Measurements from ENCODE around the gene KDM5B.
"Not testable (repeated sequence)": the region's sequence is repeated elsewhere in the genome, so short reads cannot be mapped to it uniquely, and the experiment has no call there.

Gene KDM5B

DNA sequence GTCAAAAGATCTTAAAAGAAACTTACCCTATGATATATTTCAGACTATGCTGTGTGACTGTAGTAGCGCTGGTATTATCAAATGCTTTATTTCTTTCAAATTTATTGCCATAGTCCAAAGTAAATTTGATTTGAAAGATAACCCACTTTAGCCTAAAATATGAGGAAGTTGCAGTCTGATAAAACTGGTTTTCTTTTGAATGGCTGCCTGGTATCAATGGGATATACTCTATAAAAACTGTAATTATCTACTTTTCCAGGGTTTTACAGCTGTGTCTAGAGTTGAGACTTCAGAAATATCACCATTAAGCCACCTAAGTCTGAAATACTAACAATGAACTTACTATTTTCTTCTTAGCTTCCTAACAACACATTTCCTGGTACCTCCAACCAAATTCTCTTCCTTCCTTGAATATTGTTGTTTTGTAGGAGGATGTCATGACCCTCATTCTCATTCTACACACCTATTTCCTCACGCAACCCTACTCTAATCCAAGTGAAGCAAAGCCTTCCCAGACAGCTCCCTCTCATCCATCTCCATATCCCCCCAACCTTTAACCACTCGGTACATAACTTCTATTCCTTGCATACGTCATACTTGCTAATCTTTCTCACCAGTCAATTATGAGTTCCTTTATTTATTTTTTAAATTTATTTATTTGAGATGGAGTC is 17.0 kb downstream of the KDM5B start:
- DNase-seq (ENCODE audit: low read depth): no peak

DNA sequence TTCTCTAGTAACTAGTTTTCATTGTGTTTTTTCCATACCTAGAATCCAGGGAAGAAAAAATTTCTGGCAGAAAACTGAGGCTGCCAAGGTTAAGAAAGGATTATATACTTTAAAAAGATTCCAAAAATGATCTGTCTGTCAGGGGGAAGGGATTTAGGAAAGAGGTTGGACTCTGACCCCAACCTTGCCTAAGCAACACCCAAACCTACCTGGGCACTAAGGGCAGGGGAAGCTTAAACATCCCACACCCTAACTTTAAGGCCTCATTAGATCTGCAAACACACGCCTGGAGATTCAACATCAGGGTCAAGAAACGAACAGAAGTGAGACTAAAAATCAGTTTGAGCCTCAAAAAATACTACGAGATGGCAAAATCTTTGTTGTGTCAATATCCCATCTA is 19.4 kb downstream of the KDM5B start:
- DNase-seq (ENCODE audit: low read depth): no peak

DNA sequence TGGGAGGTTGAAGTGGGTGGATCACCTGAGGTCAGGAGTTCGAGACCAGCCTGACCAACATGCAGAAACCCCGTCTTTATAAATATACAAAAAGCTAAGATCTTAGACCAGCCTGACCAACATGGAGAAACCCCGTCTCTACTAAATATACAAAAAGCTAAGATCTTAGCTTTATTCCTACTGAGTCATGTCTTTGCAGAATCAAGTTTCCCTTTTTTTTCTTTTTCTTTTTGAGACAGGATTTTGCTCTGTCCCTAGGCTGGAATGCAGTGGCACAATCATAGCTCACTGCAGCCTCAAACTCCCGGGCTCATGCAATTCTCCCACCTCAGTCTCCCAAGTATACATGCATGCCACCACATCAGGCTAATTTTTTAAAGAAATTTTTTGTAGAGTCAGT is 21.4 kb downstream of the KDM5B start:
- DNase-seq (ENCODE audit: low read depth): no peak

DNA sequence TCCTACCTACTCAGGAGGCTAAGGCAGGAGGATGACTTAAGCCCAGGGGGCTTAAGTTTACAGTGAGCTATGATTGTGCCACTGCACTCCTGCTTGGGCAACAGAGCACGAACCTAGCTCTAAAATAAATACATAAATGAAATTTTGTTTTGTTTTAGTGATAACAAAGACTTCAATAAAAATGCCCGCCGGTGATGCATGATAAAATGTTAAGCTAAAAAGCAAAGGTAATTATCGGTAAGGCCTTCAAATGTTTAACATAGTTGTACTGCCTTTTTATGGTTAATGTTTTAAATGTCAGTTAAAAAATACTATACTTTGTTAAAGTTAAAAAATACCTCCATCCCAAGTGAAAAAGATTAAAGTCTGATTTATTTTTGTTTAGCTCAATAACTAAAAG is 27.0 kb downstream of the KDM5B start:
- DNase-seq (ENCODE audit: low read depth): no peak

DNA sequence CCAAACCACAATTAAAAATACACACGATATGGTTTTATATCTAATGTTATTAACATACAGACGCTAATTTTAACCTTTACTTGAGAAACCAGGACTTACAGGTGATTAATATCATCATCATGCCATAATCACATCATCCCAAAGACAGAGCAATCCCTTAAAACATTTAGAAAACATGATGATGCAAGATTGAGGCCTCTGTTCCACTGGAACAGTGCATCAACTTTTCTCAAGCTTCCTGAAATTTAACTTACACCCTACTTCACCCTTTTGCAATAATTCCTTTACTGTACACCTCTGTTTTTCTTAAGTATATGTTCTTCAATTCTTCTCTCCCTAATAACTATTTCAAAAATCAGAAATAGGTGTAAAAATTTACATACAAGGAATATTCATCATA is 38.1 kb downstream of the KDM5B start:
- DNase-seq (ENCODE audit: low read depth): no peak

DNA sequence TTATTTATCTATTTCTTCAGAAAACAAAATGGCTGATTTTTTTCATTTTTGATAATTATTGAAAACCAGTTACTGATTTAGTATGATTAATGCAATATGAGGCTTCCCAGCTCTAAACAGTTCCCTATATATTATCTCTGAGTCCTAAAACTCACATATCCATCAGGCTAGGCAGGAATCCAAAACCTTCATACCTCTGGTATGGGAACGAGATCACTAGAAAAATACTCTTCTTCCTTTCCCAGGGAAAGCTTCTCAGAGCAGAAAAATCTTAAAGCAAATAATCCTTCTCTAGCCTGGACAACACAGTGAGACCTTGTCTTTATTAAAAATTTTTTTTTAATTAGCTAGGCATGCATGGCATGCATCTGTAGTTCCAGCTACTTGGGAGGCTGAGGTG is 42.5 kb downstream of the KDM5B start:
- no peak for DNase-seq (ENCODE audit: low read depth)

DNA sequence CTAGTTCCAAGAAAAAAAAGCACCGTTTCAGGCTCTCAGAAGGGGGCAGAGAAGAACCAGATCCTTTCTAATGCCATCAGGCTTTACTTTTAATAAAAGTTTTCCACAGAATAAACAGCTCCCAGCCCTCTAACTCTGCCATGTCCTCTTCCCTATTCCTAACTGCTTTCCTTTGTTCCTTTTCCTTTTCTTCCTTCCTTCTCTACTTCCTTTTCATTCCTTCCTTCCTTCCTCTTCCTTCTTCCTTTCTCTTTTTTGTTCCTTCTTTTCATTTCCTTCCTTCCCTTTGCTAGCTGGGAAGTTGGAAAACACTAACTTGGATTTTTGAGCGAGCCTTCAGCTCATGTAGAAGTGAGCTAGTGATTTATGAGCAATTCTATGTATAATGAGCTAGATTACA is 46.2 kb downstream of the KDM5B start:
- DNase-seq (ENCODE audit: low read depth): no peak

DNA sequence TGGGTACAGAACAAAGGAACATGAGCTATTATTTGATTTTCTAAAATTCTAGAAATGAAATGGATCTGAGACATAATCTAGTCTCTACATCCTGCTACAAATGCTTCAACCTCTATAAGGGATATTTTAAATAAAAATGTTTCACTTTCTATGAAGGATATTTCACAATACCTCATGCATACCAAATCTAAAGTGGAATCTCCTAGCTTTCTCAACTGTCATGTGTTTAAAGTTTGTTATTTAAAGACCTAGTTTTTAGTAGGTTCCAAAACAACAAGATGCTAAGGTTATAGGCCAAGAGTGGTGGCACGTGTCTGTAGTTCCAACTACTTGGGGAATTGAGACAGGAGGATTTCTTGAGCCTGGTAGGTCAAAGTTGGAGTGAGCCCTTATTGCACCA is 47.6 kb downstream of the KDM5B start:
- no peak for DNase-seq (ENCODE audit: low read depth)

DNA sequence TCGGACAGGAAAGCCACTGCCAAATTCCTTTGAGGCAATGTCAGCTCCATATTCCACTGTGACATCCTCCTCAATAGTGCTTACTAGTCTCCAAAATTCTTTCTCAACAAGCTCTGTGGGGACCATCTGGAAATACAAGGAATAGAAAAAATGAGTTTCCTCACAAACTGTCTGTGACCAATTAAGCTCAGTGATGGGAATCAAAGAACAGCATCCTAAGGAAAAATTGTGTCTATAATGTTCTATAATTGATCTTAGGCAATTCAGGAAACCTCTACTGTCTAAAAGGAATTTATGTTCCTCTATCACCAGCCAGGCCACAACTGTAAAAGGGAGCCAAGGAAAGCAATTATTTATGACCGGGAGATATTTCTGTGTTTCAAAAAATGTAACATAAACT is 51.8 kb downstream of the KDM5B start:
- no peak for DNase-seq (ENCODE audit: low read depth)

DNA sequence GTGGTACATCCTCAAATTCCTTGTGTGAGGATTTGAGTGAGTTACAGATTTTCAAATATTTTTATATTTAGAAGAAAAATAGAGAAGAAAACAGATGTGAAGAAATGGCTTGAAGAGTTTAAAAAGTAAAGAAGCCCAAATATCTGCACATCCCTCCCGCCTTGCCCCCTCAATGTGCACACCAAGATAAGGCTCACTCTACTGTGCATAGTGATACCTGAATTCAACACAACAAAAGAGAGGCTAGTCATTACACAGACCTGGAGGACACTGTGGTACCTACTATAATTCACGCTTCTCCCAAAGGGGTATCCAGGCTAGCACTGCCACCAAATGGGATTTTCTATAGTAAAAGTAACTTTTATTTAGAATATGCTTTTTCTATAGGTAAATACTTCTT is 53.9 kb downstream of the KDM5B start:
- DNase-seq (ENCODE audit: low read depth): no peak

DNA sequence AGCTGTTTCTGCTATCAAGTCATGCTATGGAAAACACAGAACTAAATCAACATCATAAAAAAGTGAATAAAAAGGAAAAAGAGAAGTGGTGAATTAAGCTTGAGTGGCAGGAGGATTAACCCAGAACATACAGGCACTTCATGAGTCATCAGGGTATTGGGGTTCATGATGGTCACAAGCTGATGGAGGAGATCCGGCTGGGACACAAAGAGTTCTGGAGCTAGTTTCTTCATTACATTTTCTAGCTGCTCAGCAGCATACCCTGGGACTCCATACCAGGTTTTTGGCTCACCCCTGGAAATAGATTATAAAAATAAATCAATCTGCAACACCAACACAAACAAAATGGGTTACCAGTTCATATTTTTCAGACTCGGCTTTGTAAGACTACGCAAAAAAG is 55.4 kb downstream of the KDM5B start:
- no peak for DNase-seq (ENCODE audit: low read depth)

DNA sequence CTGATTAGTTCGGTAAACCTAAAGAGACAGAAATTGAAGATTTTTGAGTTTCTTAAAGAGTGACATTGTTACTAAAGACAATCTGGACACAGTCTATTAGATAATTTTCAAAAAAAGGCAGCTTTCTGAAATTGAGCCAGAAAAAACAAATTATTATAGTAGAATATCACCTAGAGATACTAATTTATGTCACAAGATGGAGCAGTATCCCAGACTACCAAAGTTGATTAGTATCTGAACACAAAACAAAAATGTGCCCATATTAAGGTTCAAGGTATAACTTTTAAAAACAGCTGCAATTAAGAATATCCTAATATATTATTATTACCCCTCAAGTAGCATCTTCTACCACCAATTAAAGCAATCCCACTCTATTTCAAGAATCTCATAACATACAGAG is 57.5 kb downstream of the KDM5B start:
- no peak for DNase-seq (ENCODE audit: low read depth)

DNA sequence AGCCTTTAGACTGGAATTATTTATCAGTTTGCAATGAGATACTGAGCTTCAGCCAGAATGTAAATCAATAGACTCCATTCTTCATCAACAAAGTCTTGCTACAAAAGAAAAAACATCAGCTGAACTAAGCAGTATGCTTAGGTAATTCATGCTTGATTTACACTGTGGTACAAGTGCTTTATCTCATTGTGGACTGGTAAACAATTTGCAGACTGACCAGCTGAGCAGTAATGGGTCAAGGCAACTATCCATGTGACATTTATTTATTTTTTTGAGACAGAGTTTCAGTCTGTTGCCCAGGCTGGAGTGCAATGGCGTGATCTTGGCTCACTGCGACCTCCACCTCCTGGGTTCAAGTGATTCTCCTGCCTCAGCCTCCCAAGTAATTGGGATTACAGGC is 58.2 kb downstream of the KDM5B start:
- DNase-seq (ENCODE audit: low read depth): no peak

DNA sequence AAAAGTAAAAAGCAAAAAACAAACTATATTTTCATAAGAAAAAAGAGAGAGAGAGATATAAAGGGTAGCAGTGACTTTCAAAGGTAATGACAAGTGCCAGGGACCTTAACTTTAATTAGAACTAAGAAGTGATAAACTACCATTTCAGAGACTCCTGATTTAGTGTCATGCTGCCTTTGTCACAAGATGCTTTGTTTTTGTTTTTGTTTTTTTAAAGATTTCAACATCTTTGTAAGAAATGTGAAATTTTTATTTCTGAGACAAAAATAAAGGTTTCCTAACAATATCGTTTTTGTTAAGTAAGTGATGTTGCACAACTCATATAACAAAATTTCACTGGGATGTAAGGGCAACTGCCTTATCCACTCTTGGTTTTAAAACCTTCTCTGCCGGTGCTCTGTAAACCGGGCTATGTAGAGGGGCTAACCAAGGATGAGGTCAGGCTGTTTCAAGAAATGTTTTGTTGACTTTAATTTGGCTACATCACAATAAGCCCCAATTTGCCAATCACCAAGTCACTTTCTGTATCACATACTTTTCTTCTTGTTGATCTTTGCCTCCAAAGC is 62.8 kb downstream of the KDM5B start:
- DNase-seq (ENCODE audit: low read depth): no peak

DNA sequence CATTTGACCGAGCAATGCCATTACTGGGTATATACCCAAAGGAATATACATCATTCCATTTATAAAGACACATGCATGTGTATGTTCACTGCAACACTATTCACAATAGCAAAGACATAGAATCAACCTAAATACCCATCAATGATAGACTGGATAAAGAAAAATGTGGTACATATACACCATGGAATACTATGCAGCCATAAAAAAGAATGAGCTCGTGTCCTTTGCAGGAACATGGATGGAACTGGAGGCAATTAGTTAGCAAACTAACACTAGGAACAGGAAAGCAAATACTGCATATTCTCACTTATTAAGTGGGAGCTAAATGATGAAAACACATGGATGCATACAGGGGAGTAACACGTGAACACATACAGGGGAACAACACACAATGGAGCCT is 63.5 kb downstream of the KDM5B start:
- DNase-seq (ENCODE audit: low read depth): not testable (repeated sequence)

DNA sequence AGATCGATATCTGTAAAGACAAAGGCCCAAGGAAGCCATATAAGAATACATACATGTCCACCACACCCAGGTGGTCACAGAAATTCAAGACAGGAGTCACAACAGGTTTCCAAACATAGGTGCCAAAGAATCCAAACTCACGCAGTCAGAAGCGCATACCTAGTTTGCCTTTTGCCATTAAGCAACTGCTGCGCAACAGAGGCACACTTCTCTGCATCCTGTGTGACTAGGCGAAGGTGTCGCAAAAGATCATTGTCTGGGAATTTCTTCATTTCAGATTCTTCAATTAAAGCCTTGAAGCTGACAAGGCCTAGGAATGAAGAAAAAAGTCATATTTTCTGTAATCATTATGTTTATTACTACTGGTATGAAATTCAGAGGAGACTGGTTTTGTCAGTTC is 65.7 kb downstream of the KDM5B start:
- no peak for DNase-seq (ENCODE audit: low read depth)

DNA sequence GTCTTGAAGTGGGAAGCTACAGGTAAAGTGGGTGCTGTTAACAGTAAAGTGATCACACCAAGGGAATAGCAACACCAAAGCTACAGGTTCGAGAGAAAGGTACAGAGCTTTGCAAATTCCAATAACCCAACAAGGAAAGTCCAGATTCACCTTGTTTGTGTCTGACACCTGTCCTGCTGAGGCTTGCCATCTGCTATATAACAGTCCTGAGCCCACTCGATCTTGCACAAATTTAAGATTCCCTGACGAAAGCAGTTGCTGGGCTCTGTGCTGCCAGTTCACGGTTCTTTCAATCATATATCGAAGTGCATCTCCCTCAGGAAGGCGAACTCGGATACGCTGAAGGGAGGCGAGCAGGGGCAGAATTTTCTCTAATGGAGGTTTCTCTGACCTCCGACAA is 75.0 kb downstream of the KDM5B start:
- no peak for DNase-seq (ENCODE audit: low read depth)

DNA sequence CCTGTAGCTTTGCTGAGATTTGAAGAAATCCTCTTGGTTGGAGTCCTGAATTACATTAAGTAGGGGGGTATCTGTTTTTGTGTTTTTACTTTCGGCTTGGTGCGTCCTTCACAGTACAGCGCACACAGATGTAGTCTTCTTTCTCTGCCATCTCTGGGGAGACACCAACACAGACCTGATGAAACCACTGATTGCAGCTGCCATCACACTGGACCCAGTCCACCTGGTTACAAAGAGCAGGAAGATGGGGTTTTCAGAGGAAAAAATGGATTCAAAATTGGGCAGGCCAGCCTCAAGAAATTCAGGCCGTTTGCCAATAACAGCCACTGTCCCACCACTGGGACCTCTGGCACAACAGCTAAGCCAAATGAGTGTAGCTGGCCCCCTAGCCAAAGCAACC is 79.3 kb downstream of the KDM5B start:
- no peak for DNase-seq (ENCODE audit: low read depth)

DNA sequence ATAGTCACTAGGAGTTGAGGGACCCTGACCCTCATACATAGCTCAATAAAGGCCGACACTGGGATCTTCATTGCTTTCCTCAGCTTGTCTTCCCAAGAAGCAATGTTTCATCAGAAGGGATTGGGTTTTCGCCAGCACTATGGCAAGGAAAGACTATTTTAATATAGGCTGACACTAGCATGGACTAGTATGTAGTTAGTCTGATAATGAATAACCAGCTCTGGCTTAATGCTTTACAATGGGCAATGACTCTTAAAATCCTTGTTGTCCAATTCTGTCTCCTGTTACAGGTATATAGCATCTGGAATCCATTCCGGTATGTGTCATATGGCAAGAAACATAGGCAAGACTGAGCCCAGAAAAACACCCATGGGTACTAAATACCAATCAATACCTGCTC is 82.7 kb downstream of the KDM5B start:
- no peak for DNase-seq (ENCODE audit: low read depth)

DNA sequence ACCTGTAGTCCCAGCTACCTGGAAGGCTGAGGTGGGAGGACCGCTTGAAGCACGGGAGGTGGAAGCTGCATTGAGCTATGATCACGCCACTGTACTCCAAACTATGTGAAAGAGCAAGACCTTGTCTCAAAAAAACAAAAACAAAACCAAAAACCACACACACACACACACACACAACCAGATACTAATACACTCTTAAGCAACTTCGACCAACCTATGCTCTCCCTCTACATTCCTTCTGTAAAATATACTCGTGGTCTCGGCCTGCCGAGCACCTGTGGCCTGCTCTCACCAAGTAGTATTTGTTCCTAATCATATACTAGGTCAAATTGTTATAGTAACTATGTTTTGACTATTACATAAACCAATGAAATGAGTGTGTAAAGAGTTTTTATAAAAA is 84.5 kb downstream of the KDM5B start:
- DNase-seq (ENCODE audit: low read depth): no peak

DNA sequence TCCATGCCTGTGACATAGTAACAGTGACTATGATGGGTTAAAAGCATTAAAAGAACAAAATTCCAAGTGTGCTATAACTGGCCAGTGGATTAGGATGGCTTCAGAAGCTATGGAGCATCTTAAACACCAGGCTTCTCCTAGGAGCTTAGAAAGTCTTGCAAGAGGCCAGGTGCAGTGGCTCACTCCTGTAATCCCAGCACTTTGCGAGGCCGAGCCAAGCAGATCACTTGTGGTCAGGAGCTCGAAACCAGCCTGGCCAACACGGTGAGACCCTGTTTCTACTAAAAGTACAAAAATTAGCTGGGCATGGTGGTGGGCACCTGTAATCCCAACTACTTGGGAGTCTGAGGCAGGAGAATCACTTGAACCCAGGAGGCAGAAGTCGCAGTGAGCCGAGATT is 85.2 kb downstream of the KDM5B start:
- not testable (repeated sequence) for DNase-seq (ENCODE audit: low read depth)

DNA sequence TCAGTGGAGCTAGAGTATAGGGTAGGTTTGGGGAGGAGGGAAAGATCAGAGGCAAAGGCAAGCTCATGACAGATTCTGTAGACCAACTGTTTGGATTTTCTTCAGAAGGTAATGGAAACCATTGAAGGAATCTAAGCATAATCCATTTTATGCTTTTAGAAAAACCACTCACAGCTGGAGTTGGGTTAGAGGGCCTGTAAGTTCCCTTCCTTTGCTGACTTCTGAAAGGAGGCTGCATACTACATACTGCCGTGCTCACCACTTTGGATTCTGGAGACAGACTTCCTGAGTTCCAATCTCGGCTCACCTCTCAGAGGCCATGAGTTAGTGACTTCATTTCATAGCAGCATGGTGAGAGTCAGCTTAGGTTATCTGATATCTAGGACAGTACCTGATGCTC is 91.6 kb downstream of the KDM5B start:
- DNase-seq (ENCODE audit: low read depth): no peak

DNA sequence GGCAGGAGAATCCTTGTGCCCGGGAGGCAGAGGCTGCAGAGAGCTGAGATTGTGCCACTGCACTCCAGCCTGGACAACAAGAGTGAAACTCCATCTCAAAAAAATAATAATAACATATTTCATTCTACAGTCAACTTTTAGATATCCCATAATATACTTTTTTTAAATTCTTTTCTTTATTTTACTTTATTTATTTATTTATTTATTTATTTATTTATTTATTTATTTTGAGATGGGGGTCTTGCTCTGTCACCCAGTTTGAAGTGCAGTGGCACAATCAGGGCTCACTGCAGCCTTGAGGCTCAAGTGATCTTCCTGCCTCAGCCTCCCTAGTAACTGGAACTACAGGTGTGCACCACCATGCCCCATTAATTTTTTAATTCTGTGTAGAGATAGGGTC is 94.0 kb downstream of the KDM5B start:
- DNase-seq (ENCODE audit: low read depth): not testable (repeated sequence)

DNA sequence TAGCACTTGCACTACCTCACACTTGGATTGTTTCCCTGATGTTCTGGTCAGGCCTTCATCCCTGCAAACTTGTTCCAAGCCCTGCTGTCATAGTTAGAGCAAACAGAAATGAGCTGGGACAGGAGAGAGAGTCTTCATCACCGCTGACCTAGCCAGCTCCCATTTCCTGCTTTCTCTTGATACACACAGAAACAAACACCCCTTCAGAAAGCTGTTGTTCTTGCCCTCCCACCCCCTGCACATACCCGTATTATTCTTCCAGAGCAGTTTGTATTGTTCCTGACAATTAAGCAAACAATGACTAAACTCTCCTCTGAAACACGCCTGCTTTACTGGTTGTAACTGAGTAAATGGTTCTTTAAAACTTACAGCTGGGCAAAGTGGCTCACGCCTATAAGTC is 95.1 kb downstream of the KDM5B start:
- no peak for DNase-seq (ENCODE audit: low read depth)
